Measurements from ENCODE around the gene GRM7.

GRM7 gene

GRCh38 chr3:7728566-7729519 lies 867.9 kb downstream of the GRM7 start:
- H3K9me3 ChIP-seq (ENCODE audit: control insufficient read depth, insufficient read depth, low read length): no peaks in the 10 kb centered on the region
- H3K36me3 ChIP-seq (ENCODE audit: insufficient read depth, low read length): no peaks in the 10 kb centered on the region
- no peak overlapping the region for H3K9ac ChIP-seq (ENCODE audit: low read depth, low read length)
- H3K4me1 ChIP-seq (ENCODE audit: insufficient read depth, low read length): peaks cover 7% of the 10 kb centered on the region

DNA sequence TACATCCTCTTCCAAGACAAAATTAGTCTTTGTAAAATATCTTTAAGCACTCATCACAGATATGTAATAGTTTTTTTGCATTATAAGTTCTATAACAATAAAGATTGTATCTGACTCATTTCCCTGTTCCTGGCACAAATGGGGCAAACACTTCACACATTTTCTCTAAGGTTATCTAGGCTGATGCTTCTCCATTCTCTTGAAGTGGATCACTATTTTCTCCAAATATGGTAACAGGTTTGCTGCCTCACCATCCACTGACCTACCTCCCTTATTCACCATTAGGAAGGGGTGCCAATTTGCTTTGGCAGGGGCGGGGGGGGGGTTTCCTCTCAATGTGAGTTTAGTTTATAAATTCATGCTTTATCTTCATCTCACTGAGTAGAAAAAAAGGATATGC lies 873.0 kb downstream of the GRM7 start:
- Histone ChIP-seq H3K9me3 (ENCODE audit: control insufficient read depth, insufficient read depth, low read length) (no peaks in the 10 kb centered on the region), H3K4me1 (ENCODE audit: insufficient read depth, low read length) (peaks cover 7% of the 10 kb centered on the region), H3K36me3 (ENCODE audit: insufficient read depth, low read length) (no peaks in the 10 kb centered on the region), H3K9ac (ENCODE audit: low read depth, low read length) (no peak overlapping the region)

- Histone ChIP-seq H3K9me3 (ENCODE audit: control insufficient read depth, insufficient read depth, low read length) (no peaks in the 10 kb centered on the region), H3K4me1 (ENCODE audit: insufficient read depth, low read length) (peaks cover 7% of the 10 kb centered on the region), H3K9ac (ENCODE audit: low read depth, low read length) (no peak overlapping the region), H3K36me3 (ENCODE audit: insufficient read depth, low read length) (no peaks in the 10 kb centered on the region)
These were observed 873.5 kb downstream of the GRM7 start for GRCh38 chr3:7734456-7734855.

- Histone ChIP-seq H3K9ac (ENCODE audit: low read depth, low read length) (no peak overlapping the region), H3K9me3 (ENCODE audit: control insufficient read depth, insufficient read depth, low read length) (no peaks in the 10 kb centered on the region), H3K36me3 (ENCODE audit: insufficient read depth, low read length) (no peaks in the 10 kb centered on the region), H3K4me1 (ENCODE audit: insufficient read depth, low read length) (no peaks in the 10 kb centered on the region; the same call in 1 of the 2 replicates)
These were observed 876.3 kb downstream of the GRM7 start for GRCh38 chr3:7737263-7737662.

- H3K4me1 ChIP-seq (ENCODE audit: insufficient read depth, low read length): no peaks in the 10 kb centered on the region
- no peaks in the 10 kb centered on the region; the same call in 1 of the 2 replicates for H3K36me3 ChIP-seq (ENCODE audit: insufficient read depth, low read length)
- no peaks in the 10 kb centered on the region for H3K9me3 ChIP-seq (ENCODE audit: control insufficient read depth, insufficient read depth, low read length)
- no peak overlapping the region for H3K9ac ChIP-seq (ENCODE audit: low read depth, low read length)
These were observed 878.8 kb downstream of the GRM7 start for GRCh38 chr3:7739754-7740153.

GRCh38 chr3:7740458-7740857 lies 879.5 kb downstream of the GRM7 start:
- H3K4me1 ChIP-seq (ENCODE audit: insufficient read depth, low read length): no peaks in the 10 kb centered on the region
- H3K9me3 ChIP-seq (ENCODE audit: control insufficient read depth, insufficient read depth, low read length): no peaks in the 10 kb centered on the region
- H3K9ac ChIP-seq (ENCODE audit: low read depth, low read length): no peak overlapping the region
- H3K36me3 ChIP-seq (ENCODE audit: insufficient read depth, low read length): no peaks in the 10 kb centered on the region; the same call in 1 of the 2 replicates

DNA sequence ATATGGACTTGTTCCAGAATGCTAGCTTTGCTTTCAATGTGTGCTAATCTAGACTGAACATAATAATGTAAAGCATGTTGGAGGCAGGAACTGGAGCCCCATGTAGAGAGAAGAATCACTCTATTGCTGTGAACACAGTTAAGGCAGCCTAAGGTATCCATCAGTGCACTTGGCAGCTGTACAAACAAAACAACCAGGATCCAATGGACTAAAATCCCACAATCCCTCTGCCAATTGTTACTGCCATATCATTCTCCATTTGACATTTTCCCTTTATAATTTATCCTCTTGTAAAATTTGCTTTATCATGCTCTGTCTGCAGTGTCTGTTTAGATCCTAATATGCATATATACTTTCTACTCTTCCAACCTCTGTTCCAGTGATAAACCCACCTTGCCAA lies 883.9 kb downstream of the GRM7 start:
- Histone ChIP-seq H3K4me1 (ENCODE audit: insufficient read depth, low read length) (no peaks in the 10 kb centered on the region; the same call in 1 of the 2 replicates), H3K9ac (ENCODE audit: low read depth, low read length) (no peak overlapping the region), H3K36me3 (ENCODE audit: insufficient read depth, low read length) (no peaks in the 10 kb centered on the region; the same call in 1 of the 2 replicates), H3K9me3 (ENCODE audit: control insufficient read depth, insufficient read depth, low read length) (no peaks in the 10 kb centered on the region)

GRCh38 chr3:7745711-7746110 lies 884.8 kb downstream of the GRM7 start:
- Histone ChIP-seq H3K9ac (ENCODE audit: low read depth, low read length) (no peak overlapping the region), H3K36me3 (ENCODE audit: insufficient read depth, low read length) (no peaks in the 10 kb centered on the region; the same call in 1 of the 2 replicates), H3K4me1 (ENCODE audit: insufficient read depth, low read length) (no peaks in the 10 kb centered on the region; the same call in 1 of the 2 replicates), H3K9me3 (ENCODE audit: control insufficient read depth, insufficient read depth, low read length) (no peaks in the 10 kb centered on the region)

GRCh38 chr3:7749931-7750695 lies 889.2 kb downstream of the GRM7 start:
- no peaks in the 10 kb centered on the region for H3K9me3 ChIP-seq (ENCODE audit: control insufficient read depth, insufficient read depth, low read length)

GRCh38 chr3:7752005-7752404 lies 891.1 kb downstream of the GRM7 start:
- H3K4me1 ChIP-seq (ENCODE audit: insufficient read depth, low read length): peaks cover 12% of the 10 kb centered on the region; the same call in 1 of the 2 replicates
- no peaks in the 10 kb centered on the region for H3K36me3 ChIP-seq (ENCODE audit: insufficient read depth, low read length)
- no peaks in the 10 kb centered on the region for H3K9me3 ChIP-seq (ENCODE audit: control insufficient read depth, insufficient read depth, low read length)
- no peak overlapping the region for H3K9ac ChIP-seq (ENCODE audit: low read depth, low read length)

More at GRCh38 chr3:7749931-7750695, 889.2 kb downstream of the GRM7 start:
- H3K9ac ChIP-seq (ENCODE audit: low read depth, low read length): no peak overlapping the region
- H3K4me1 ChIP-seq (ENCODE audit: insufficient read depth, low read length): peaks cover 12% of the 10 kb centered on the region; the same call in 1 of the 2 replicates
- no peaks in the 10 kb centered on the region for H3K36me3 ChIP-seq (ENCODE audit: insufficient read depth, low read length)

GRCh38 chr3:7754653-7755441 lies 893.9 kb downstream of the GRM7 start:
- H3K9ac ChIP-seq (ENCODE audit: low read depth, low read length): no peak overlapping the region

DNA sequence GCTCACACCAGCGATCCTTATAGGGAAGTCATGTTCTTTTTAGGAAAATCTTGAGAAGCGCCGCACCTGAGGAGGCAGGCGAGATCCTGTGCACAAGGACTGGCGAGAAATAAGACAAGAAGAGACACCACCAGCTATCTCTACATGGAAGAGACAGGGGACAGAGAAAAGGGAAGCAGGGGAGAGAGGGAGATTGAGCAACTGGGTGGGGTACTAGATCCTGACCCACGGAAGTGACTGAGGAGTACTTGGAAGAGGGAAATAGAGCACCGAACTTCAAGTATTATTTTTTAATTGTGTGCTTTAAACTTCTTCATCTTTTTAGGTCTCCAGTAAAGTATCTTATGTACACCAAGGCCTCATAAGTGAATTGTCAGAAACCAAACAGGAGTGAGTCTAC lies 898.7 kb downstream of the GRM7 start:
- Histone ChIP-seq H3K9ac (ENCODE audit: low read depth, low read length) (no peak overlapping the region), H3K9me3 (ENCODE audit: control insufficient read depth, insufficient read depth, low read length) (peaks cover 5% of the 10 kb centered on the region; the same call in 1 of the 2 replicates), H3K36me3 (ENCODE audit: insufficient read depth, low read length) (no peaks in the 10 kb centered on the region), H3K4me1 (ENCODE audit: insufficient read depth, low read length) (no peaks in the 10 kb centered on the region)

More at GRCh38 chr3:7754653-7755441, 893.9 kb downstream of the GRM7 start:
- Histone ChIP-seq H3K36me3 (ENCODE audit: insufficient read depth, low read length) (no peaks in the 10 kb centered on the region), H3K9me3 (ENCODE audit: control insufficient read depth, insufficient read depth, low read length) (no peaks in the 10 kb centered on the region), H3K4me1 (ENCODE audit: insufficient read depth, low read length) (peaks cover 12% of the 10 kb centered on the region; the same call in 1 of the 2 replicates)

- Histone ChIP-seq H3K36me3 (ENCODE audit: insufficient read depth, low read length) (no peaks in the 10 kb centered on the region), H3K9me3 (ENCODE audit: control insufficient read depth, insufficient read depth, low read length) (peaks cover 5% of the 10 kb centered on the region; the same call in 1 of the 2 replicates), H3K4me1 (ENCODE audit: insufficient read depth, low read length) (no peaks in the 10 kb centered on the region), H3K9ac (ENCODE audit: low read depth, low read length) (no peak overlapping the region)
These were observed 899.8 kb downstream of the GRM7 start for GRCh38 chr3:7760718-7761117.

- Histone ChIP-seq H3K9ac (ENCODE audit: low read depth, low read length) (no peak overlapping the region), H3K9me3 (ENCODE audit: control insufficient read depth, insufficient read depth, low read length) (peaks cover 5% of the 10 kb centered on the region; the same call in 1 of the 2 replicates), H3K4me1 (ENCODE audit: insufficient read depth, low read length) (no peaks in the 10 kb centered on the region), H3K36me3 (ENCODE audit: insufficient read depth, low read length) (no peaks in the 10 kb centered on the region)
These were observed 903.2 kb downstream of the GRM7 start for GRCh38 chr3:7764115-7764514.
